ENCODE measurements around the gene ZNF594. TPM values are rescaled to one million over a fixed set of nuclear protein-coding genes. Genes with fewer than 3 reads are reported as not detected.

The ZNF594 gene
- total RNA-seq, 1 experiment from 2014 or later = 1.9 TPM

DNA sequence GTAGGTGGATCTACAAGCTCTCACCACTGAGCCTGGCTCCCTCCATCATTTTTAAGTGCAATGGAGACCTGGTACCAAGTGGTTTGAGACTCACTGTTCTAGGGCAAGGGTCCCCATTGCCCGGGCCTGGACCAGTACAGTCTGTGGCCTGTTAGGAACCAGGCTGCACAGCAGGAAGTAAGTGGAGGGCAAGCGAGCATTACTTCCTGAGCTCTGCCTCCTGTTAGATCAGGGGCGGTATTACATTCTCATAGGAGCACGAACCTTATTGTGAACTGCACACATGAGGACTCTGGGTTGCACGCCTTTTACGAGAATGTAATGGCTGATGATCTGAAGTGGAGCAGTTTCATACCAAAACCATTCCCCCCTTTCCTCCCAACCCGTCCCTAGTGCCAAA lies 6.8 kb upstream of the ZNF594 start:
- intact Hi-C loops (cut with micrococcal nuclease) = no loop called here
- Mint-ChIP-seq H3K9me3 (ENCODE audit: unreplicated experiment) (no peaks in the 10 kb centered on the region), H3K4me3 (ENCODE audit: unreplicated experiment) (no peak overlapping the region), H3K27ac (ENCODE audit: low read depth, unreplicated experiment) (no peak overlapping the region), H3K4me1 (ENCODE audit: insufficient read depth, unreplicated experiment) (no peaks in the 10 kb centered on the region), H3K27me3 (ENCODE audit: insufficient read depth, unreplicated experiment) (no peaks in the 10 kb centered on the region), H3K36me3 (ENCODE audit: insufficient read depth, unreplicated experiment) (peaks cover 5% of the 10 kb centered on the region)
- BruUV-seq (replicated peaks) = no TSS peak
- CTCF ChIA-PET = interaction anchor here (0.7 kb wide), 1 partner anchor 716 kb away, joined by 4 read pairs; no protein-coding TSS in a partner anchor
- POLR2A ChIA-PET = no interaction called here
- TF ChIP-seq, protein P1, sequence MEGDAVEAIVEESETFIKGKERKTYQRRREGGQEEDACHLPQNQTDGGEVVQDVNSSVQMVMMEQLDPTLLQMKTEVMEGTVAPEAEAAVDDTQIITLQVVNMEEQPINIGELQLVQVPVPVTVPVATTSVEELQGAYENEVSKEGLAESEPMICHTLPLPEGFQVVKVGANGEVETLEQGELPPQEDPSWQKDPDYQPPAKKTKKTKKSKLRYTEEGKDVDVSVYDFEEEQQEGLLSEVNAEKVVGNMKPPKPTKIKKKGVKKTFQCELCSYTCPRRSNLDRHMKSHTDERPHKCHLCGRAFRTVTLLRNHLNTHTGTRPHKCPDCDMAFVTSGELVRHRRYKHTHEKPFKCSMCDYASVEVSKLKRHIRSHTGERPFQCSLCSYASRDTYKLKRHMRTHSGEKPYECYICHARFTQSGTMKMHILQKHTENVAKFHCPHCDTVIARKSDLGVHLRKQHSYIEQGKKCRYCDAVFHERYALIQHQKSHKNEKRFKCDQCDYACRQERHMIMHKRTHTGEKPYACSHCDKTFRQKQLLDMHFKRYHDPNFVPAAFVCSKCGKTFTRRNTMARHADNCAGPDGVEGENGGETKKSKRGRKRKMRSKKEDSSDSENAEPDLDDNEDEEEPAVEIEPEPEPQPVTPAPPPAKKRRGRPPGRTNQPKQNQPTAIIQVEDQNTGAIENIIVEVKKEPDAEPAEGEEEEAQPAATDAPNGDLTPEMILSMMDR (IDR thresholded peaks at IDR 0.05; ENCODE audit: unreplicated experiment) = no peak
- no peak for DNase-seq (ENCODE audit: unreplicated experiment)

DNA sequence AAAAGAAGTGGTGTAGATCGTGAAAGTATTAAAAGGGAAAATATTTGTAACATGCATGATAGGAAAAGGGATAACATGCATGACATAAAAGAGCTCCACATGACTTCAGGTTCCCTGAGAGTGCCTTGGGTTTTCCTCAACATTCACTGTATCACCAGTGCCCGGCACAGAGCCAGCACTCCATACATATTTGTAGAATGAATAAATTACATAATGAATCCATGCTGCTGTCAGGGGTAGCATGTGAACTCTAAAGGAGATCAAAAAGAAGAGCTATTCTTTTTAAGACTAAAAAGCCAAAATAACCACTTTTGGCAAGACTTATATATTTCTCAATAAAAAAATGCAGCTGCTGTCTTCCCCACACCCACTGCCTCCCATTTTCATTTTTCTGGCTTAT lies 2.7 kb upstream of the ZNF594 start:
- TF ChIP-seq, protein P1 (IDR thresholded peaks at IDR 0.05; ENCODE audit: unreplicated experiment) = no peak
- no peaks in the 10 kb centered on the region for H3K9me3 Mint-ChIP-seq (ENCODE audit: unreplicated experiment)
- no peak overlapping the region for H3K4me3 Mint-ChIP-seq (ENCODE audit: unreplicated experiment)
- no peak overlapping the region for H3K27ac Mint-ChIP-seq (ENCODE audit: low read depth, unreplicated experiment)
- no peaks in the 10 kb centered on the region for H3K4me1 Mint-ChIP-seq (ENCODE audit: insufficient read depth, unreplicated experiment)
- DNase-seq (ENCODE audit: unreplicated experiment) = no peak
- ChIA-PET CTCF (interaction anchor here (0.7 to 1.5 kb wide), 2 partner anchors 9 to 42 kb away, joined by 3 to 6 read pairs; no protein-coding TSS in a partner anchor), POLR2A (interaction anchor here (0.6 kb wide), 1 partner anchor 697 kb away, joined by 3 read pairs; no protein-coding TSS in a partner anchor)
- no TSS peak for BruUV-seq (replicated peaks)
- intact Hi-C loops (cut with micrococcal nuclease) = no loop called here
- no peaks in the 10 kb centered on the region for H3K27me3 Mint-ChIP-seq (ENCODE audit: insufficient read depth, unreplicated experiment)
- peaks cover 6% of the 10 kb centered on the region for H3K36me3 Mint-ChIP-seq (ENCODE audit: insufficient read depth, unreplicated experiment)

DNA sequence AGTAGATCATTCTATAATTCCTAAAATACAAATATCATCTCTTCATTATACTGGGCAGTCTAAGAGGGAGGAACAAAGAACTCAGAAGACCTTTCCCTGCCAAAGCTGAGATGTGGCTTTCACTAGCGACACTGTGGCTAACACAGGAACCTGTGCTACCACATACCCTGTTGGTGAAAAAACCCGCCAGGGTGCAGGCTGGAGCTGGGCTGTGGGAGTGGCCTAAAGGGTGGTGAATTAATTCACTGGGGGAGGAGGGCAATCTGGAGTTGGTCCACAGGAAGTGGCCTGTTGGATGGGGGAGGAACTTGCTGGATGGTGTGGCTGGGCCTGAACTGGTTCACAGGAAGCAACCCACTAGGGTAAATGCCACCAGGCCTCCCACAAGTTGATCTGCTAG lies 7.4 kb downstream of the ZNF594 start:
- POLR2A ChIA-PET = no interaction called here
- H3K27ac Mint-ChIP-seq (ENCODE audit: low read depth, unreplicated experiment) = no peak overlapping the region
- CTCF ChIA-PET = no interaction called here
- intact Hi-C loops (cut with micrococcal nuclease) = no loop called here
- no peaks in the 10 kb centered on the region for H3K27me3 Mint-ChIP-seq (ENCODE audit: insufficient read depth, unreplicated experiment)
- H3K36me3 Mint-ChIP-seq (ENCODE audit: insufficient read depth, unreplicated experiment) = peaks cover 15% of the 10 kb centered on the region
- no peak overlapping the region for H3K4me3 Mint-ChIP-seq (ENCODE audit: unreplicated experiment)
- DNase-seq (ENCODE audit: unreplicated experiment) = no peak
- peaks cover 18% of the 10 kb centered on the region for H3K9me3 Mint-ChIP-seq (ENCODE audit: unreplicated experiment)
- no TSS peak for BruUV-seq (replicated peaks)
- no peaks in the 10 kb centered on the region for H3K4me1 Mint-ChIP-seq (ENCODE audit: insufficient read depth, unreplicated experiment)
- TF ChIP-seq, protein P1 (IDR thresholded peaks at IDR 0.05; ENCODE audit: unreplicated experiment) = no peak

DNA sequence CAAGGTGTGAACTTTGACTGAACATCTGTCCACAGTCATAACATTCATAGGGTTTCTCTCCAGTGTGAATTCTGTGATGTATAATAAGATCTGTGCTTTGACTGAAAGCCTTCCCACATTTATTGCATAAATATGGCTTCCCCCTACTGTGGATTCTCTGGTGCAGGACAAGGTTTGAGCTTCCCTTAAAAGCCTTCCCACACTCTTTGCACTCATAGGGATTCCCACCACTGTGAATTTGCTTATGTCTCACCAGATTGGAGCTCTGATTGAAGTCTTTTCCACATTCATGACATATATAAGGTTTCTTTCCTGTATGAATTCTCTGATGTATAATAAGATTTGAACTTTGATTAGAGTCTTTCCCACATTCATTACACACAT lies 8.3 kb downstream of the ZNF594 start:
- H3K27ac Mint-ChIP-seq (ENCODE audit: low read depth, unreplicated experiment) = no peak overlapping the region

More for the DNA sequence above, 8.3 kb downstream of the ZNF594 start:
- Mint-ChIP-seq H3K27me3 (ENCODE audit: insufficient read depth, unreplicated experiment) (no peaks in the 10 kb centered on the region), H3K4me1 (ENCODE audit: insufficient read depth, unreplicated experiment) (no peaks in the 10 kb centered on the region), H3K4me3 (ENCODE audit: unreplicated experiment) (no peak overlapping the region), H3K9me3 (ENCODE audit: unreplicated experiment) (peaks cover 18% of the 10 kb centered on the region), H3K36me3 (ENCODE audit: insufficient read depth, unreplicated experiment) (peaks cover 15% of the 10 kb centered on the region)
- CTCF ChIA-PET = interaction anchor here (2.4 kb wide), 1 partner anchor 8 kb away, joined by 11 read pairs; the partner anchor contains the start of gene ZNF594
- TF ChIP-seq, protein P1 (IDR thresholded peaks at IDR 0.05; ENCODE audit: unreplicated experiment) = no peak
- intact Hi-C loops (cut with micrococcal nuclease) = no loop called here
- POLR2A ChIA-PET = no interaction called here
- DNase-seq (ENCODE audit: unreplicated experiment) = no peak
- no TSS peak for BruUV-seq (replicated peaks)

Data from MCF 10A (cell line).